GM19238 (cell line): ENCODE measurements around the gene GPR75.
"Not testable (repeated sequence)": the region's sequence is repeated elsewhere in the genome, so short reads cannot be mapped to it uniquely, and the experiment has no call there.

Experiments
- DNase-seq: peaks from one replicate; pipeline ENCODE4 v3.0.0; 2011; ENCODE audit warnings: low spot score; ENCODE audit not compliant: insufficient read length

Gene GPR75

GRCh38 chr2:53854678-53855077 lies 5.1 kb downstream of the GPR75 start:
- DNase-seq = no peak

- DNase-seq = no peak
These were observed 7.2 kb downstream of the GPR75 start for GRCh38 chr2:53852532-53852931.

- DNase-seq = not testable (repeated sequence)
These were observed 8.6 kb downstream of the GPR75 start for GRCh38 chr2:53851052-53851757.

- DNase-seq = no peak
These were observed 11.7 kb downstream of the GPR75 start for GRCh38 chr2:53848062-53848461.

- DNase-seq = no peak
These were observed 16.2 kb downstream of the GPR75 start for GRCh38 chr2:53843595-53843994.

GRCh38 chr2:53842891-53843290 lies 16.9 kb downstream of the GPR75 start:
- DNase-seq = no peak

GRCh38 chr2:53841651-53842050 lies 18.1 kb downstream of the GPR75 start:
- DNase-seq = not testable (repeated sequence)

- DNase-seq = no peak
These were observed 19.2 kb downstream of the GPR75 start for GRCh38 chr2:53840580-53840979.

- not testable (repeated sequence) for DNase-seq
These were observed 29.8 kb downstream of the GPR75 start for GRCh38 chr2:53829980-53830290.

GRCh38 chr2:53829273-53829979 lies 30.3 kb downstream of the GPR75 start:
- no peak for DNase-seq

GRCh38 chr2:53828331-53828730 lies 31.4 kb downstream of the GPR75 start:
- DNase-seq = no peak

GRCh38 chr2:53827398-53828175 lies 32.2 kb downstream of the GPR75 start:
- no peak for DNase-seq

- DNase-seq = no peak
These were observed 33.0 kb downstream of the GPR75 start for GRCh38 chr2:53826587-53827397.

GRCh38 chr2:53826030-53826410 lies 33.7 kb downstream of the GPR75 start:
- DNase-seq = no peak

GRCh38 chr2:53823639-53824038 lies 36.1 kb downstream of the GPR75 start:
- not testable (repeated sequence) for DNase-seq

- no peak for DNase-seq
These were observed 38.0 kb downstream of the GPR75 start for GRCh38 chr2:53821810-53822209.

- no peak for DNase-seq
These were observed 39.1 kb downstream of the GPR75 start for GRCh38 chr2:53820711-53821110.

GRCh38 chr2:53820048-53820447 lies 39.7 kb downstream of the GPR75 start:
- no peak for DNase-seq

GRCh38 chr2:53819634-53820033 lies 40.1 kb downstream of the GPR75 start:
- DNase-seq = no peak

GRCh38 chr2:53818854-53819435 lies 40.8 kb downstream of the GPR75 start:
- no peak for DNase-seq

GRCh38 chr2:53813151-53813550 lies 46.6 kb downstream of the GPR75 start:
- no peak for DNase-seq
